ENCODE data around the gene POLE.

DNA sequence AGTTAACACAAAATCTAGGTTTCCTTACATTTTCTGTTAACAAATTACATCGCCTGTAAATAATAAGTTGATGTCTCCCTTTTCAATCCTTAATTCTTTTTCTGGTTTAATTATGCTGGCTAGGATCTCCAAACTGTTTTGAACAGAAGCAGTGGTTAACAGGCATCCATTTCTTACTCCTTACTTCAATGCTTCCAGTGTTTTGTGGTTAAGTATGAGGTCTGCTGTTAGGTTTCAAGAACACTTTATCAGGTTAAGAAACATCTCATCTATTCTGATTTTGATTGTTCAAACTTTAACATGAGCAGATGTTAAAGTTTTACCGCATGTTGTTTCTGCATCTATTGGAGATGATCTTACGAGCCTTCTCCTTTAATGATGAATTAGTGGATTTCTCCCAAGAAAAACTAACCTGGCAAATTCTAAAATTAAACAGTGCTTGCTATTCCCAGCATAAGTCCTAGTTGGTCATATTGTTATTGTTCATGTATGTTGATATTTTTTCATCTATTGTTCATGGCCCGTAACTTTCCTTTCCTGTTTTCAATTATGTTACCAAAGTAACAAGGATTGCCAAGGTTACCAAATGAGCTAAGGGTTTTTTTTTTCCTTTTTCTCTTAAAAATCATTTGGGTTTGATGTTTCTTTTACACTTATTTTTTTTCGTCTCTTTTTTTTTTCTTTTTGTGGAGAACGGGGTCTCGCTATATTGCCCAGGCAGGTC lies 33.4 kb downstream of the POLE start:
- TF ChIP-seq CTCF (IDR thresholded peaks at IDR 0.05) (no peak), POLR2A (IDR thresholded peaks at IDR 0.05) (no peak)

All from Peyer's patch (tissue), 4 donors.